OCI-M1 (cell line): ENCODE measurements around the gene NID1.
A peak's percentile ranks its signal among the peaks of the same experiment; 100 is the strongest.

Experiments
- DNase-seq: peaks from one replicate; lab custom pipeline; 2025; lab: John Stamatoyannopoulos, UW

NID1 gene, protein sequence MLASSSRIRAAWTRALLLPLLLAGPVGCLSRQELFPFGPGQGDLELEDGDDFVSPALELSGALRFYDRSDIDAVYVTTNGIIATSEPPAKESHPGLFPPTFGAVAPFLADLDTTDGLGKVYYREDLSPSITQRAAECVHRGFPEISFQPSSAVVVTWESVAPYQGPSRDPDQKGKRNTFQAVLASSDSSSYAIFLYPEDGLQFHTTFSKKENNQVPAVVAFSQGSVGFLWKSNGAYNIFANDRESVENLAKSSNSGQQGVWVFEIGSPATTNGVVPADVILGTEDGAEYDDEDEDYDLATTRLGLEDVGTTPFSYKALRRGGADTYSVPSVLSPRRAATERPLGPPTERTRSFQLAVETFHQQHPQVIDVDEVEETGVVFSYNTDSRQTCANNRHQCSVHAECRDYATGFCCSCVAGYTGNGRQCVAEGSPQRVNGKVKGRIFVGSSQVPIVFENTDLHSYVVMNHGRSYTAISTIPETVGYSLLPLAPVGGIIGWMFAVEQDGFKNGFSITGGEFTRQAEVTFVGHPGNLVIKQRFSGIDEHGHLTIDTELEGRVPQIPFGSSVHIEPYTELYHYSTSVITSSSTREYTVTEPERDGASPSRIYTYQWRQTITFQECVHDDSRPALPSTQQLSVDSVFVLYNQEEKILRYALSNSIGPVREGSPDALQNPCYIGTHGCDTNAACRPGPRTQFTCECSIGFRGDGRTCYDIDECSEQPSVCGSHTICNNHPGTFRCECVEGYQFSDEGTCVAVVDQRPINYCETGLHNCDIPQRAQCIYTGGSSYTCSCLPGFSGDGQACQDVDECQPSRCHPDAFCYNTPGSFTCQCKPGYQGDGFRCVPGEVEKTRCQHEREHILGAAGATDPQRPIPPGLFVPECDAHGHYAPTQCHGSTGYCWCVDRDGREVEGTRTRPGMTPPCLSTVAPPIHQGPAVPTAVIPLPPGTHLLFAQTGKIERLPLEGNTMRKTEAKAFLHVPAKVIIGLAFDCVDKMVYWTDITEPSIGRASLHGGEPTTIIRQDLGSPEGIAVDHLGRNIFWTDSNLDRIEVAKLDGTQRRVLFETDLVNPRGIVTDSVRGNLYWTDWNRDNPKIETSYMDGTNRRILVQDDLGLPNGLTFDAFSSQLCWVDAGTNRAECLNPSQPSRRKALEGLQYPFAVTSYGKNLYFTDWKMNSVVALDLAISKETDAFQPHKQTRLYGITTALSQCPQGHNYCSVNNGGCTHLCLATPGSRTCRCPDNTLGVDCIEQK

DNA sequence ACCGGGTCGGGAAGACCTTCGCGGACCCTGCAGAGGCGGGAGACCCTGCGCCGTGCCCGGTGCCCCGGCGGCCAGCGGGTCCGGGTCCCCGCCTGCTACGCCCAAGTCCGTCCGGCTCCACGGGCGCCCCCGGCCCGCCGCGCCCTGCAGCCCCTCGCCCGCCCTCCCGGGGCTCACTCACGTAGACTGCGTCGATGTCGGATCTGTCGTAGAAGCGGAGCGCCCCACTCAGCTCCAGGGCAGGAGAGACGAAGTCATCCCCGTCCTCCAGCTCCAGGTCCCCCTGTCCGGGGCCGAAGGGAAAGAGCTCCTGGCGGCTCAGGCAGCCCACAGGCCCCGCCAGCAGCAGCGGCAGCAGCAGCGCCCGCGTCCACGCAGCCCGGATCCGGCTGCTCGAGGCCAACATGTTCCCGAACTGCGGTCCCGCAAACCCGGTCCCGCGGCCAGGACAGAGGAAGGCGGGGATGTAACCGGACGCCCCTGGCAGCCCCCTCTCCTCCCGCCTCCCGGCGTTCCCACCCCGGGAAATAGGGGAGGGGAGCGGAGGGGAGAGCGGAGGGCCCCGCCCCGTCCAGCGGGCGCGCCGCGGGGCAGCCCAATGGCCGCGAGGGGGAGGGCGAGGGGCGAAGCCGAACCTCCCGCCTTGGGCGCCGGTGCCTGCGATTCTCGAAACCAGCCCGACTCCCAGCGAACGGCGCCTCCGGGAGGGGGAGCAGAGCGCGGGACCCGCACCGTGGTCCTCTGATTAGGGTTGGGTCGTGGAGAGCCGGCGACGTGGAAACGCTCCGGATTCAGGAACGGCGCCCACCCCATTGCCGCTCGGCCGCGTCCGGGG, at the start of gene NID1:
TSS of gene NID1 (minus strand) at position 417 of the 835 bp plus-strand sequence. CDS start at position 406, 11 bp downstream.
- DNase-seq, result no peak

DNA sequence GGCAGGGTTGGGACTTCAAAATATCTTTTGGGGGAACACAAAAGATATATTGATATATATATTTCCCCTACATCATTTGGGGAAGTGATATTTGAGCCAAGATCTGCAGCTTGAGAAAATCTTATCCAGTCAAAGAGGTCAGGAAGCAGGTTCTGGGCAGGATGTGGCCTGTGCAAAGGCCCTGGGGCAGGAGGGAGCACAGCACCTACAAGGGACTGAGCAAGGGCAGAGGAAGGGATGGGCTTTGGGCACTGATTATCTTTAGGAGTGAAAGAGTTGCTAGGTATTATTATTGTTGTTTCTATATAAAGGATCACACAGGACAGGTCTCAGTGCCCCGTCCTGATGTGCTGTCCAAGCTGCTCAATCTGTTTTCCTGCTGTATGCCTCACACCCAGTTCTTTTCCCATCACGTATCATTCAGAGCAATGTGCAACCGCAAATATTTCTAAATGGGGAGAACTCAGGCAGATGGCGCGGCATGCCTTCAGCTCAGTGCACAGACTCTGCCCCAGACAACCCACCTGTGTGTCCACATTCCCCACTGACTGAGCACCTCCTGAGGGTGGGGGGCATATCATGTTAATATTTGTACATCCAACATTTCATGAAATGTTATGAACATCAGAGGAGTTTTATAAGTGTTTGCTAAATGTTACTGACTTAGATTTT, 49.3 kb upstream of the NID1 start:
- no peak for DNase-seq

DNA sequence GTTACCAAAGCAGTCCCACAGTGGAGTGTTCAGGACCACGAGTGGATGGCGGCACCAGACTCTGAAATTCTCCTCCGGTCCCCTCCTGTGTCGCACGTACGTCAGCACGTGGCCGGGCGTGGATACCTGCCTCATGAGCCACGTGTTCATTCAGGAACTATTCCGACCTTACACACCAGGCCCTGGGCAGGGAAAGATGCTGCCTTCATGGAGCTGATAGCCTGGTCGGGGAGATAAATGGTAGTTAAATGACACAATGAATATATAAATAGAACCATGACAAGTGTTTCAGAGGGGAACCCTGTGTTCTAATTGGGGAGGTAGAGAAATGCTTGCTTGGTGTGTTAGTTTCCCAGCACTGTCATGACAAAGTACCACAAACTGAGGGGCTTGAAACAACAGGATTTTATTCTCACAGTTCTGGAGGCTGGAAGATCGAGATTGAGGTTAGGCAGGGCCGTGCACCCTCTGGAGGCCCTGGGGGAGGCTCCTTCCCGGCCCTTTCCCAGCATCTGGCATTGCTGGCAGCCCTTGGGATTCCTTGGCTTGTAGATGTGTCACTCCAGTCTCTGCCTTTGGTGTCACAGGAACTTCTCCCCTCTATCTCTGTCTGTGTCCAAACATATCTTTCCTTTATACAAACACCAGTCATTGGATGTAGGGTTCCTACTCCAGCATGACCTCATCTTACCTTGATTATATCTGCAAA, 48.6 kb upstream of the NID1 start:
- DNase-seq, result no peak

DNA sequence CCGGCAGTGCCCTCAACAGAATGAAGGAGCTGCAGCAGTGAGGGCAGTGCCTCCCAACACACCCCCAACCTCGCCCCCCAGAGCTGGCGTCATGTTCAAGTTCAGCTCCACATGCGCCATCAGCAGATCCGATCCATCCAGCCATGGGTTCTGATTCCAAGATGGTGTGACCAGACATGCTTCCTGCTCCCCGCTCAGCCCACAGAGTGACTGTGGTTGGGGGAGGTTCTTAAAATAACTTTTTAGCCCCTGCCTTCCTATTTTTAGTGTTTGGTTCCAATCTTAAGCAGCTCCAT, 47.4 kb upstream of the NID1 start:
- DNase-seq, result no peak

DNA sequence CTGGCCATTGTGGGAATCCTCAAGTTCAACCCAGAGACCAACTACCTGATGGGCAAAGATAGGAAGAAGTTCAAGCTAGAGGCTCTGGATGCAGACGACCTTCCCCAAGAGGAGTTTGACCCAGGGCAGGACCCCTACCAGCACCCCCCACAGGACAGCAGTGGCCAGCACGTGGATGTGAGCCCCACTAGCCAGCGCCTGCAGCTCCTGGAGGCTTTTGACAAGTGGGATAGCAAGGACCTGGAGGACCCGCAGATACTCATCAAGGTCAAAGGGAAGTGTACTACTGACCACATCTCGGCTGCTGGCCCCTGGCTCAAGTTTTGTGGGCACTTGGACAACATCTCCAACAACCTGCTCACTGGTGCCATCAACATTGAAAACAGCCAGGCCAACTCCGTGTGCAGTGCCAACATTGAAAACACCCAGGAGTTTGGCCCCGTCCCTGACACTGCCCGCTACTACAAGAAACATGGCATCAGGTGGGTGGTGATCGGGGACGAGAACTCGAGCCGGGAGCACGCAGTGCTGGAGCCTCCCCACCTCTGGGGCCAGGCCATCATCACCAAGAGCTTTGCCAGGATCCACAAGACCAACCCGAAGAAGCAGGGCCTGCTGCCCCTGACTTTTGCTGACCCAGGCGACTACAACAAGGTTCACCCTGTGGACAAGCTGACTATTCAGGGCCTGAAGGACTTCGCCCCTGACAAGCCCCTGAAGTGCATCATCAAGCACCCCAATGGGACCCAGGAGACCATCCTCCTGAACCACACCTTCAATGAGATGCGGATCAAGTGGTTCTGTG, 46.8 kb upstream of the NID1 start:
- DNase-seq, result no peak

DNA sequence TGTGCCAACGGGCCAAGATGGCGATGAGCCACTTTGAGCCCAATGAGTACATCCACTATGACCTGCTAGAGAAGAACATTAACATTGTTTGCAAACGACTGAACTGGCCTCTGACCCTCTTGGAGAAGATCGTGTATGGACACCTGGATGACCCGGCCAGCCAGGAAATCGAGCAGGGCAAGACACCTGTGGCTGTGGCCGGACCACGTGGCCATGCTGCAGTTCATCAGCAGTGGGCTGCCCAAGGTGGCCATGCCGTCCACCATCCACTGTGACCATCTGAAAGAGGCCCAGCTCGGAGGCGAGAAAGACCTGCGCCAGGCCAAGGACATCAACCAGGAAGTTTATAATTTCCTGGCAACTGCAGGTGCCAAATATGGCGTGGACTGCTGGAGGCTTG, 45.2 kb upstream of the NID1 start:
- no peak for DNase-seq

DNA sequence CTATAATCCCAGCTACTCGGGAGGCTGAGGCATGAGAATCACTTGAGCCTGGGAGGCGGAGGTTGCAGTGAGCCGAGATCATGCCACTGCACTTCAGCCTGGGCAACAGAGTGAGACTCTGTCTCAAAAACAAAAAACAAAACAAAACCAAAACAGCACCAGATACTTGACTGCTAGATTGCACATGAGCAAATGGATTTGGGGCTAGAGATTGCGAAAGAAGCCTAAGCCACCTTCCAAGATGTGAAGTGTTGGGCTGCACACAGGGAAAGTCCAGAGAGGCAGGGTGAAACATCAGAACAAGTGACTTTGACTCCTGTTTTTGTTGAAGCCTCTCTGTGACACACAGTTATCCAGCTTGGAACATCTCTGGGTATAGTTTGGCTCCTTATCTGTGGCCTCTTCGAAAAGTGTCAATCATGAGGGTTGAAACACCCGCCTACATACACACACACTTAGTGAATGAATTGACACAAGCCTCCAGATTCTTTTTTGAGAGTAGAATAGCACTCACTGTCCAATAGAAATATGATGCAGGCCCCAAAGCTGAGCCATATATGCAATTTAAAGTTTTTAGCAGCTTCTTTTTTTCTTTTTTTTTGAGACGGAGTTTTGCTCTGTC, 43.2 kb upstream of the NID1 start:
- DNase-seq, result peak; percentile 29

DNA sequence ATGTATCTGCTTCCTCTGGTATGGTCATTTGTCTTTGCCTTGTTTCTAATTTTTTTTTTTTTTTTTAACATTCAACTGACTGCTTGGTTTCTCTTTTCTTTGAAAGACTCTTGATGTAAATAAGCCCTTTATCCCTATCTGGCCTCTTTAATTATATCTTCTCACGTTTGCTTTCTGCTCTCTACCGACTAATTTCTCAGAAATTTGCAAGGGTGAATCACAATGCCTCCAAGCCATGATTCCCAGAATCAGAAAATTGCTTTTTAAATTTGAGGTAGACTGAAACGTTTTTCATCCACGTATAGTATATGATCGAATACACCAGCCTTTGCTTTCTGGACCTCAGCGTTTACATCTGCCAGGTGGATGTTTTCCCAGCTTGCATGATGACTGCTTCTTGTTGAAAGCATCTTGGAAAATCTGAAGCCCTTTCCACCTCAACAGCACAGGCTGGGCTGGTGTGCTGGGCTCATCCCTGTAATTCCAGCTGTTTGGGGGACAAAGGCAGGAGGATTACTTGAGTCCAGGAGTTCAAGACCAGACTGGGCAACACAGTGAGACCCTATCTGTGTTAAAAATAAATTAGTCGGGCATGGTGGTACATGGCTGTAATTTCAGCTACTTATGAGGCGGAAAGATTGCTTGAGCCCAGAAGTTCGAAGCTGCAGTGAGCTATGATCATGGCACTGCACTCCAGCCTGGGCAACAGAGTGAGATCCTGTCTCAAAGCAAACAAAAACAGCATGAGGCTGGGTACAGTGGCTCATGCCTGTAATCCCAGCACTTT, 42.4 kb upstream of the NID1 start:
- DNase-seq, result peak; percentile 45

DNA sequence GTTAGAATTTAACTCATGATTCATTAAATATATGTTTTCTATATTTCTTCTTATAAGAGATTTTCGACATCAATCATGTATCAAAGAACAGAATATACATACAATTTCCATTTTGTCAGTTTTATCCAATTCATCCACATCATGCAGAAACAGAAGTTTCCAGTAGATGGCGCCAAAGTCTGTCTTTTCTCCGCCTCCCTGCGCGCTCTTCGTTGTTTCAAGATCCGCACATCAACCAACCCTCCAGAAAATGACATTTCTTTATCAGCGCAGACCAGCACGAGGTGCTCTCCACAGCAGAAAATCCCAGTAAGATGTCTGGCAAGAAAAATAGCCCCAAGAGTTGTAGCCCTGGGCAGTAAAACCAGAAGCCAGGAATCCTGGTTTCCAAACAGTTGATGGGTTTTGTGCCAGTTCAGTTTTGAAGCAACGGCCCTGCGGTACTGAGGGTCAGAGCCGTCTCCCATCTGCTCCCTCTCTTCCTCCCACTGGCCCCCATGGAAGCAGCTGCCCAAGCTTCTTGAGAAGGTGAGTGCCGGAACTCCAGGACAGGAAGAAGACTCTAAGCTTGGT, 38.8 kb upstream of the NID1 start:
- DNase-seq, result peak; percentile 90

DNA sequence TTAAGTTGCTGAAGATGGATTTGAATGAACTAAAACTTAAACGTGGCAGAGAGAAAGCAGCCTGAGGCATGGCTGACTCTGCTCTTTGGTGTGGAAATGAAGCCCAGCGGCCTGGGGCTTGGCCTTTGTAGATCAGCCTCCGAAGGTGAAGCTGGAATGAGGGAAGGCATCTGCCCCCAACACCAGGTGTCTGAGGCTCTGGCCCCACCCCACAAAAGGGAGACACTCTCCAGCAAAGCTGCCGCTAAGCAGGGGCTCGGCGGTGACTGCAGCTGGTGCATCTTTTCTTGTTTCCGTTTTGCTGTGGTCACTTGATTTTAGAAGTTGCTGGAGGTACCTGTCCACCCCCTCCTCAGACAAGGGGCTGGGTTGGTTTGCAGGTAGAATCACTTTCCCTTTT, 38.2 kb upstream of the NID1 start:
- DNase-seq, result no peak

DNA sequence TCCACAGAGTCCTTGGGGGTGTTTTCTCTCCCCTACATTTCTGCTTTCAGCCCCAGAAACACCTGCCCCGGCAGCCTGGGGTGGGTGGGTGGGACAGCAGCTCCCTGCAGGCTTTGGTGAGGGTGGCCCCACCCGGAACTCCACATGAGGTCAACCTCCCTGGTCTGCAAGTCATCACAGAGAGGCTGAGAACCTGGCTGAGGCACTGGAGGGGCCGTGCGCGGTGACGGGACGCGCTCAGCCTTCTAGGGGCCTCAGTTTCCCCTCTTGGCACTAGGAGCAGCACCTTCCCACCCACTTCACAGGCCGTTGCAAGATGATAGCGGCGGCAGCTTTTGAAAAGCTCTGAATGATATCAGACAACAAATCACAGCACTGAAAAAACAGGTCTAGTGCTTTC, 37.7 kb upstream of the NID1 start:
- no peak for DNase-seq

DNA sequence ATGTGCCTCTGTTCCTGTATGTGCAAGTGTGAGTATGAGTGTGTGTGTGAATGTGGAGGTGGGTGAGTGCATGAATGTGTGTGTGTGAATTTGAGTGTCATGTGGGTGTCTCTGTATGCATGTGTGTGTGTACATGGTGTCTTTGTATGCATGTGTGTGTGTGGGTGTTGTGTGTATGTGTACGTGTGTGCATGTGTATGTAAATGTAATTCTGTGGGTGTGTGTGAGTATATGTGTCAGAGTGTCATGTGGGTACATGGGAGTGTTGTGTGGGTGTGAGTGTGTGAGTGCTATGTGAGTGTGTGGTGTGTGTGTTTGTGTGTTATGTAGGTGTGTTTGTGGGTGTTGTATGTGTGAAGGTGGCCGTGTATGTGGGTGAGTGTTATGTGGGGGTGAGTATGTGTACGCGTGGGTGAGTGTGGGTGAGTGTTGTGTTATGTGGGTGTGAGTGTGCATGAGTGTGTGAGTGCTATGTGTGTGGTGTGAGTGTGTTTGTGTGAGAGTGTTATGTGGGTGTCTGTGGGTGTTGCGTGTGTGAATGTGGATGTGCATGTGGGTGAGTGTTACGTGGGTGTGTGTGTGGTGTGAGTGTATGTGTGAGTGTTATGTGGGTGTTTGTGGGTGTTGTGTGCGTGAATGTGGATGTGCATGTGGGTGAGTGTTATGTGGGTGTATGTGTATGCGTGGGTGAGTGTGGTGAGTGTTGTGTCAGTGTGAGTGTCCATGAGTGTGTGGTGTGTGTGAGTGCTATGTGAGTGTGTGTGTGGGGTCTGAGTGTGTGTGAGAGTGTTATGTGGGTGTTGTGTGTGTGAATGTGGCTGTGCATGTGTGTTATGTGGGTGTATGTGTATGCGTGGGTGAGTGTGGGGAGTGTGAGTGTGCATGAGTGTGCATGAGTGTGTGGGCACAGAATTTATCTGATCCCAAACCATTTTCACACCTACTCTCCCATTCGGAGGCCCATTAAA, 36.6 kb upstream of the NID1 start:
- DNase-seq, result no peak

DNA sequence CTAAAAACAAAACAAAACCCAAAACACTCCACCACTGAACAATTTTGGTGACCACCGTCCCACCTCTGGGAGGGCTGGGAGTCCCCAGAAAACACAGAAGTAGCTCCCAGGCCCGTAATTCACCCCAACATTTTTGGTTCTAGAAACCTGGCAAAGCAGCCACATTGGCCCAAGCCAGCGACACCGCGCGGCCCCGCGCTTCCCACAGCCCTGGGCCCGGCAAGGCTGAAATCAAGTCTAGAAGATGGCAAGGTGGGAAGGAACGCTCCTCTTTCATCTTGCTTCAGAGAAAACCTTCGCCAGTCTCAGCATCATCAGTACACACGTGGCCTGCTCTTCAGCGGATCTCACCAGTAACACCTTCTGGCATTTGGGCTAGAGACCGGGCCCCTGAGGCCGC, 35.9 kb upstream of the NID1 start:
- DNase-seq, result no peak

DNA sequence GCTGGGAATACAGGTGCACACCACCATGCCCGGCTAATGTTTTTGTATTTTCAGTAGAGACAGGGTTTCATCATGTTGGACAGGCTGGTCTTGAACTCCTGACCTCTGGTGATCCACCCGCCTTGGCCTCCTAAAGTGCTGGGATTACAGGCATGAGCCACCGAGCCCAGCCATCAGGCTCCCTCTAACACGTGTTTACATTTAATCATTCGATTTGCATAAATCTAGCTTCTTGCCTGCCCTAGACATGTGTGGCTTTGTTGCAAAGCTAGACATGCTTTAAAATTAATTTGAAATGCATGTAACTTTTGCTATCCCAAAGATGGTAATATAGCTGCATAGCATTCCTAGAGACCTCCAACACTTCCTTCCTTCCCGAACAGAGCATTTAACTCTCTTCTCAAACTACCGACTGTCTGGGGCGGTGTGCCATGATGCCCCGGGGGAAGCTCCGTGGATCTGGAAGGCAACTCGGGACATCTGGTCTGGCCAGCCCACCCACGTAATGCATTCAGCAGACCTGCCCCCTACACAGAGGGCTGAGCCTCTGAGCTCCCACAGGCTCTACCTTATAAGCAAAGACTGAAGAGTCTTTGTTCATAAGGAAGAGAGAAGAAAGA, 34.6 kb upstream of the NID1 start:
- no peak for DNase-seq

DNA sequence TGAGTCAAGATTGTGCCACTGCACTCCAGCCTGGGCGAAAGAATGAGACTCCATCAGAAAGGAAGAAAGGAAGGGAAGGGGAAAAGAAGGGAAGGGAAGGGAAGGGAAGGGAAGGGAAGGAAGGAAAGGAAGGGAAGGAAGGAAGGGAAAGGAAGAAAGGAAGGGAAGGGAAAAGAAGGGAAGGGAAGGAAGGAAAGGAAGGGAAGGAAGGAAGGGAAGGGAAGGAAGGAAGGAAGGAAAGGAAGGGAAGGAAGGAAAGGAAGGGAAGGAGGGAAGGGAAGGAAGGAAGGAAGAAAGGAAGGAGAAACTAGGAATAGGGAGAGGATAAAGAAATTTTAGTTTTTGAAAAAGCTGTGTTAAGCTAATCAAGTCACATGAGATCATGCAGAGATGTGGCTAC, 33.4 kb upstream of the NID1 start:
- DNase-seq, result no peak
